DND-41 (cell line): ENCODE data around the gene RFFL.

Experiments
- EZH2 ChIP-seq: IDR thresholded peaks from 3 replicates; pipeline ENCODE4 v1.6.1; 2012; ENCODE audit warnings: borderline replicate concordance, low read depth, mild to moderate bottlenecking, moderate library complexity, low read length, inconsistent platforms; ENCODE audit not compliant: severe bottlenecking
- TF ChIP-seq, protein P1 (sequence below): IDR thresholded peaks from 2 replicates; pipeline ENCODE4 v1.5.1; 2012; ENCODE audit warnings: borderline replicate concordance, low read length, moderate library complexity, mild to moderate bottlenecking; ENCODE audit not compliant: poor library complexity, severe bottlenecking; ENCODE audit errors: extremely low read depth

GRCh38 chr17:35016369-35016768 is 47.1 kb downstream of the RFFL start:
- TF ChIP-seq, protein P1, sequence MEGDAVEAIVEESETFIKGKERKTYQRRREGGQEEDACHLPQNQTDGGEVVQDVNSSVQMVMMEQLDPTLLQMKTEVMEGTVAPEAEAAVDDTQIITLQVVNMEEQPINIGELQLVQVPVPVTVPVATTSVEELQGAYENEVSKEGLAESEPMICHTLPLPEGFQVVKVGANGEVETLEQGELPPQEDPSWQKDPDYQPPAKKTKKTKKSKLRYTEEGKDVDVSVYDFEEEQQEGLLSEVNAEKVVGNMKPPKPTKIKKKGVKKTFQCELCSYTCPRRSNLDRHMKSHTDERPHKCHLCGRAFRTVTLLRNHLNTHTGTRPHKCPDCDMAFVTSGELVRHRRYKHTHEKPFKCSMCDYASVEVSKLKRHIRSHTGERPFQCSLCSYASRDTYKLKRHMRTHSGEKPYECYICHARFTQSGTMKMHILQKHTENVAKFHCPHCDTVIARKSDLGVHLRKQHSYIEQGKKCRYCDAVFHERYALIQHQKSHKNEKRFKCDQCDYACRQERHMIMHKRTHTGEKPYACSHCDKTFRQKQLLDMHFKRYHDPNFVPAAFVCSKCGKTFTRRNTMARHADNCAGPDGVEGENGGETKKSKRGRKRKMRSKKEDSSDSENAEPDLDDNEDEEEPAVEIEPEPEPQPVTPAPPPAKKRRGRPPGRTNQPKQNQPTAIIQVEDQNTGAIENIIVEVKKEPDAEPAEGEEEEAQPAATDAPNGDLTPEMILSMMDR, result no peak
- no peak for TF ChIP-seq EZH2
